GM04504 (cell line): ENCODE results near the gene SIX2.

Source experiments
- DNase-seq: peaks from one replicate; pipeline ENCODE4 v3.0.0-alpha.2; 2012; ENCODE audit warnings: low read depth

Gene SIX2

DNA sequence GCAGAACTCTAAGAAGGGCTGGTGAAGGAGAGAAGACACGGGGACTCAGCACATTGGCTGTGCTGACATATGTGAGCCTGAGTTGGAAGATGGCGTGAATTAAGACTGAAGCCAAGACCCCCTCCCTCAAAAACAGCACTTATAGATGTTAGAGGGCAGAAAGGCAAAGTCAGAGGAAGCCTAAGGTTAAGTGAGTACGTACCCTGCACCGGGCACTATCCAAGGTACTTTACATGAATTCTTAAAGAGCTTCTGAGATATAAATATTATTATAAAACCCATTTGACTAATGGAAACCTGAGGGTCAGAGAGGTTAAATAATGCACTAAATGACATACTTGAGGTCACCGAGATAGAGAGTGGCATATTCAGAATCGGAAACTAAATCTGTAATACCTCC lies 42.2 kb downstream of the SIX2 start:
- no peak for DNase-seq

DNA sequence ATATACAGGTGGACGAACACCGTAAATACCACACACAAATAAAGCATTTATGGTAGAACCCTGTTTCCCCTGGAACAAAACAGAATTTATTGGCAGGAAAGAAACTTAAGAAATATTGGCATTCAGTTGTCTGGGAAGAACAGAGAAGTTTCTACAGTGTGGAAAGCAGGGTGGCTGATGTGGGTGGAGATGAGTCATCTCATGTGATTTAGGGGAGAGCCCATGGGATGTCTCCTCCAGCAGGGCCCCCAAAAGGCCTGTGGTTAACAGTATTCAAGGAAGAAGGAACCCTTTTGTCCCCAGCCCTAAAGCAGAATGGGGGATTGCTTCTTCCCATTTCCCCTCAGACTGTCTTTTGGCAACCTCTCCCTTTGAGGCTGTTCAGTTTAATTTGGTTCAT lies 43.6 kb downstream of the SIX2 start:
- DNase-seq: no peak

DNA sequence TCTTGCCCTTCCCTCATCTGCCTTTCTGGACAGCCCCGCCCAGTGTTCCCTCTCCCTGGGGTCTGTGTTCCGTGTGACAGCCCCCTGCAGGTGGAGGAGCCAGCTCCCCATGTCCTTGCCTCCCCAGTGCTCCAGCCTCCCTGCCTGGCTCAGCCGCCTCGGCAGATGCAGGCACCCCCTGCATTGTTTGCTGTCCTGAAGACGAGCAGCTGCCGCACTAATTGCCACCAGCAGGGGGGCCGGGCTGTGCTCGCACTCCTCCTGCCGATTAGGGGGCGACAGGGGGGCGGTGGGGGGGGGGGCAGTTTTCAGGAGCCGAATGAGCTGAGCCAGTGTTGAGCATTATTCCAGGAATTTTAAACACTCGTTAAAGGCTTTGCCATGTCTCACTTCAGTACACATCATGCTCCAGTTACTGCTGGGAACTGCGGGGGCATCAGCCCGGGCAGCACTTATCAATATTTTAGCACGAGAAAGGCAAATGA lies 44.5 kb downstream of the SIX2 start:
- no peak for DNase-seq

DNA sequence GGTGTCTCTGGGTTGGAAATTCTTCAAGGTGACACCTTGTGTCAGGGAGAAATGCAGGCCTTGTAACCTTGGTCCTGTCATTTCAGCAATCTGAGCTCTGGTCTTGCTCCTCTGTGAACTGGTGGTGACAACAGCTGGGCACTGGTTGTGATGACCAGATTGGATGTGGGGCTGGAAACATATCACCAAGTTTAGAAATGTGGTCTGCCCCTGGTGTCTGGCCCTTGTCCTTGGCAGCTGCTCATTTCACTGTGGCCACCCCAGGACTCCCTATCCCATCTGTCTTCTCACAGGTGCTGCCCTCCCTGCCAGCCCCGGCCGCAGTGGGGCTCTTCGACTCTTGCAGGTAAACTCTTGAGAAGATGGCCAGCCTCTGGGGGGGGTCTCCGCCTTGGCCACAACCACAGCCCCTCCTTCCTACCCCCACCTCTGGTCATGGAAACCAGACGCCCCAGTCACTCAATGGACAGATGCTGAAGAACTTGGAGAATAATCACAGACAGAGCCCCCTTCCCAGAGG lies 47.0 kb downstream of the SIX2 start:
- no peak for DNase-seq

DNA sequence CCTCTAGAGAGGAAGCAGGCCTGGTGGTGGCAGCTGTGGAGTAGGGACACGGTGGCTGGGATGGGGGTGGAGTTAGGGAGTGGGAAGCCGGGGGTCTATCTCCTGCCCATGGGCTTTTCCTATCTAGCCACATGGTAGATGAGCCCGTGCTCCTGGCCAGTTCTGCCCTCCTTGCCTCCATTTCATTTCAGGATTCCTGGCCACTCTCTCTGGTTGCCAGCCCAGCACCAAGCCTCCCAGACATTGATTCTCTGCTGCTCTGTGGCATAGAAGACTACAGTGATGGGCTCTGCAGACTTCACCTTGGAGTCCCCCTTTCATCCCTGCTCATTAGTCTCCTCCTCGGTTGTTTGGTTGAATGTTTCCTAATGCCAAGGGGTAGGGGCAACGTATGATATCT lies 48.4 kb downstream of the SIX2 start:
- no peak for DNase-seq

DNA sequence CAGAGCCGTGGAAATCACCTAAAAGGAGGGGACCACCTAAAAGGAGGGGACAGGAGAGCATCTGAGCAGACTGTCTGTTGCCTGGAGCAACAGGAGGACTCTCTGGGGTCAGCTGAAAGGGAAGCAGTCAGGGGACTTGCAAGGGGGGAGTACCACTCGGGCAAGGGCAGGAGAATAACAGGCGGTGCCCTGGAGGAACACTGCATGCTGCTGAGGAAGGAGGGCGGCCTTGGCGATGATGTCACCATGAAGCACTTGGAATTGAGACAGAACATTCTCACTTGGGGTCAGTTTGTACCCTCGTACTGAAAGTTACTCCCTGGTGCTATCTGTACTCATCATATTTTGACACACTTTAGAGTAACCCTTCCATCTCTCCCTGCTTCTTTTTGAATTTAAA lies 49.4 kb downstream of the SIX2 start:
- no peak for DNase-seq

DNA sequence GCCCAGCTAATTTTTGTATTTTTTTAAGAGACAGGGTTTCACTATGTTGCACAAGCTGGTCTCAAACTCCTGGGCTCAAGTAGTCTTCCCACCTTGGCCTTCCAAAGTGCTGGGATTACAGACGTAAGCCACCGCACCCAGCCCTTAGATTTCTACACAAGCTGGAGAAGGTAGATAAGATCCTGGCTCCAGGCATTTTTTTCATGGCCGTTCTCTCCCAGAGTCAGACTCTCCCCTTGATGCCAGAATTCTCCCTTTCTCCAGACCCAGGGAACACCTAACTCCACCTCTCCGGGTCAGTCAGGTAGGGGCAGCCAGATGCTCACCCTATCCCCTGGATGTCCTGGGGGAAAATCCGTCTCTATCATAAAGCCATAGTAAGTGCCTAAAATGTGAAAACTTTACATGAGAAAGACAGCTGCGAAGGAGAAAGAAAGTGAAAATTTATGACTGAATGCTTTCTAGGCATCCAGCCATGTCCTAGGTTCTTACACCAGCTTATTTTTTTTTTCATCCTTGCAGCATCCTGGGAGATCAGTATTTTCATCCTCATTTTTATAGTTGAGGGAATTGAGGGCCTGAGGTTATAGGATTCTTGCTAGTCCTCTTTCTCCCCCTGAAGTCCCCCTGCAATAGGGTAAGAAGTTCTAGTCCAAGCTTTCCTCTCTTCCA lies 51.5 kb downstream of the SIX2 start:
- DNase-seq: peak; percentile 21

DNA sequence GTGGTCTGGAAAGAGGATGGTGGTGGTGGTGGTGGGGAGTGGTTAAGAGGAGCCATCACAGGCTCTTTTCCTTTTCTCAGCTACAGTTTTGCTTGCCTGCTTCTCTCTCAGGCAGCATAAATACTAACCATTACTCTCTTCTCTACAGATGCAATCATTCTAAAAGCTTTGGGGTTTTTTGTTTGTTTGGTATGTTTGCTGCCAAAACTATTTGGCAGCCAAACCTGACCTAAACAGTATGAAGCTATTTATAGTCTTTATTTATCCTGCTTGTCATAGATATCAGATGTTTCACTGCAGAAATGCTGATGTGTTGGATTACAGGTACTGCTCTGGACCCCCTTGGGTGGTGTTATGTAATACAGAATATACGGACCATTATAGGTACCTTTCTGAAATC lies 52.4 kb downstream of the SIX2 start:
- DNase-seq: no peak

DNA sequence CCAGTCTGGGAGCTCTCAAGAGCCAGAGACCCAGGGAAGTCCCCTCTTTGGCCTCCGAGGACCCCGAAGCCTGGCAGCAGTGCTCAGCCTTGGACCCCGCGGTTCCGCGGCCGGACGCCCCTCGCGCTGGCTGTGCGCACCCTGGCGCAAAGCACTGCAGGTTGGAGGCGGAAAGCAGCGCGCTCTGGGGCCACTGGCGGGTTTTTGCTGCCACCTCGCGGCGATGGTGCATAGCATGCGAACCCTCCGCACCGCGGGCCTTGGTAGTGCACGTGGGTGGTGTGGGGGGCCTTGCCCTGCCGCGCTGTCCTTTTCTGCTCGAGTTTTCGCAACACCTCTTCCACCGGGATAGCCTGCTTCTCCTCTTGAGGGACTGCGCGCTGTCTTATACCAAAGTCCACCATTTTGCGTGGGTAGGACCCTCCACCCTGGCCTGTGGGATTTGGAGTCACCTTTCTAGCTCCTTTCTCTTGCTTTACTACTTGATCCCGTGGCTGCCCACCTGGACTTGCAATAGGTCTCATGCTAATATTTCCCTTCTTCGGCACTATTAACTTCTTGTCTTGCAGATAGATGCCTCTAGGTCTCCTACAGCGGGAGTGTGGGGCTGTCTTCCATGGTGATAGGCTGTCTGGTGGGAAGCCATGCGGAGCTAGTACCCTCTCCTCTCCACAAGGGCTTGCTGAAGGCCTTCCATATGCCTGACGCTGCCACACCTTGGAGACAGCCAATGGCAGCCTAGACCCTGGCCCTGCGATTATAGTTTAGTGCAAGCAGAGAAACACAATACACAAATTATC lies 53.5 kb downstream of the SIX2 start:
- DNase-seq: peak; percentile 30
